ENCODE data around the gene SAMD13.

Gene SAMD13

GRCh38 chr1:84365225-84366221 lies 64.0 kb downstream of the SAMD13 start:
- TF ChIP-seq REST (IDR thresholded peaks at IDR 0.05; ENCODE audit: insufficient replicate concordance, low read depth) = no peak
- no peak for TF ChIP-seq POLR2AphosphoS5 (IDR thresholded peaks at IDR 0.05; ENCODE audit: low read depth)
- peak; percentile 44; the same call in 1 of the 2 replicates for TF ChIP-seq SPI1 (IDR thresholded peaks at IDR 0.05; ENCODE audit: borderline replicate concordance, low read depth)
- no peaks in the 10 kb centered on the region for H3K27me3 ChIP-seq (ENCODE audit: insufficient read depth, poor library complexity, severe bottlenecking)
- H3K27ac ChIP-seq (replicated peaks) = no peak overlapping the region
- H3K4me3 ChIP-seq (replicated peaks; ENCODE audit: insufficient read depth, low read length) = no peak overlapping the region
- DNase-seq (ENCODE audit: low read depth in 1 of 2, low spot score in 1 of 2) = peak; percentile 25 to 47

- TF ChIP-seq SPI1 (IDR thresholded peaks at IDR 0.05; ENCODE audit: borderline replicate concordance, low read depth) = no peak
- no peak for TF ChIP-seq GABPA (IDR thresholded peaks at IDR 0.05; ENCODE audit: low read depth)
- no peak for TF ChIP-seq CTCF (IDR thresholded peaks at IDR 0.05; ENCODE audit: insufficient read depth, low read length)
- TF ChIP-seq POLR2AphosphoS5 (IDR thresholded peaks at IDR 0.05; ENCODE audit: low read depth) = no peak
- TF ChIP-seq REST (IDR thresholded peaks at IDR 0.05; ENCODE audit: insufficient replicate concordance, low read depth) = no peak
- H3K27ac ChIP-seq (replicated peaks) = no peak overlapping the region
- DNase-seq (ENCODE audit: low read depth in 1 of 2, low spot score in 1 of 2) = no peak
- no peaks in the 10 kb centered on the region for H3K27me3 ChIP-seq (ENCODE audit: insufficient read depth, poor library complexity, severe bottlenecking)
- no peak overlapping the region for H3K4me3 ChIP-seq (replicated peaks; ENCODE audit: insufficient read depth, low read length)
Measured at GRCh38 chr1:84366786-84367185, 65.3 kb downstream of the SAMD13 start.

GRCh38 chr1:84367219-84367618 lies 65.7 kb downstream of the SAMD13 start:
- no peak for TF ChIP-seq REST (IDR thresholded peaks at IDR 0.05; ENCODE audit: insufficient replicate concordance, low read depth)
- TF ChIP-seq POLR2AphosphoS5 (IDR thresholded peaks at IDR 0.05; ENCODE audit: low read depth) = no peak
- TF ChIP-seq GABPA (IDR thresholded peaks at IDR 0.05; ENCODE audit: low read depth) = no peak
- TF ChIP-seq CTCF (IDR thresholded peaks at IDR 0.05; ENCODE audit: insufficient read depth, low read length) = no peak
- no peak for TF ChIP-seq SPI1 (IDR thresholded peaks at IDR 0.05; ENCODE audit: borderline replicate concordance, low read depth)
- no peak overlapping the region for H3K27ac ChIP-seq (replicated peaks)
- no peak overlapping the region for H3K4me3 ChIP-seq (replicated peaks; ENCODE audit: insufficient read depth, low read length)
- no peak for DNase-seq (ENCODE audit: low read depth in 1 of 2, low spot score in 1 of 2)
- no peaks in the 10 kb centered on the region for H3K27me3 ChIP-seq (ENCODE audit: insufficient read depth, poor library complexity, severe bottlenecking)
